ENCODE results near the gene VPS16.

Gene VPS16

GRCh38 chr20:2837221-2837960 lies 3.2 kb upstream of the VPS16 start:
- DNase-seq: no peak

GRCh38 chr20:2838170-2838797 lies 2.3 kb upstream of the VPS16 start:
- DNase-seq: no peak

GRCh38 chr20:2838847-2839671 lies 1.5 kb upstream of the VPS16 start:
- no peak for DNase-seq

- DNase-seq: no peak
These were observed 810 bp upstream of the VPS16 start for GRCh38 chr20:2839732-2840137.

GRCh38 chr20:2840967-2841531 lies 504 bp downstream of the VPS16 start:
- DNase-seq: peak; percentile 34

- DNase-seq: no peak
These were observed 5.1 kb downstream of the VPS16 start for GRCh38 chr20:2845607-2846006.

GRCh38 chr20:2846698-2847097 lies 6.2 kb downstream of the VPS16 start:
- no peak for DNase-seq

- DNase-seq: no peak
These were observed 7.3 kb downstream of the VPS16 start for GRCh38 chr20:2847802-2848201.

GRCh38 chr20:2849529-2849928 lies 9.0 kb downstream of the VPS16 start:
- DNase-seq: no peak

- DNase-seq: no peak
These were observed 10.5 kb downstream of the VPS16 start for GRCh38 chr20:2851086-2851485.

GRCh38 chr20:2858591-2858990 lies 18.0 kb downstream of the VPS16 start:
- DNase-seq: no peak

GRCh38 chr20:2859330-2860121 lies 19.0 kb downstream of the VPS16 start:
- no peak for DNase-seq

GRCh38 chr20:2864626-2865025 lies 24.1 kb downstream of the VPS16 start:
- no peak for DNase-seq

- no peak for DNase-seq
These were observed 24.6 kb downstream of the VPS16 start for GRCh38 chr20:2865101-2865500.

- DNase-seq: no peak
These were observed 25.1 kb downstream of the VPS16 start for GRCh38 chr20:2865630-2866029.

- DNase-seq: no peak
These were observed 25.7 kb downstream of the VPS16 start for GRCh38 chr20:2866236-2866635.

GRCh38 chr20:2867081-2867864 lies 26.7 kb downstream of the VPS16 start:
- DNase-seq: no peak

GRCh38 chr20:2869381-2869780 lies 28.8 kb downstream of the VPS16 start:
- no peak for DNase-seq

GRCh38 chr20:2871111-2871465 lies 30.5 kb downstream of the VPS16 start:
- DNase-seq: no peak

- DNase-seq: no peak
These were observed 31.3 kb downstream of the VPS16 start for GRCh38 chr20:2871661-2872458.

- peak; percentile 40 for DNase-seq
These were observed 32.0 kb downstream of the VPS16 start for GRCh38 chr20:2872459-2873009.
